WTC11 (cell line): Measurements from ENCODE around the gene NFATC1. TPM values are rescaled to one million over a fixed set of nuclear protein-coding genes. Genes with fewer than 3 reads are reported as not detected.

Experiments used
- ATAC-seq: fragments of 200-7000 bp; cut with Tn5 transposase; 2 replicates; pipeline ENCODE4 v1.10.0; 2021; ENCODE audit warnings: mild to moderate bottlenecking, moderate library complexity
- CTCF ChIA-PET: fragments of 300-600 bp; sonication (Branson Sonifier 250); formaldehyde crosslinking; loops from one replicate; lab custom pipeline; 2021; ENCODE audit warnings: antibody characterized with exemption; lab: Charles Lee
- POLR2A ChIA-PET: fragments of 350-600 bp; sonication (Branson Sonifier 250); formaldehyde crosslinking; loops from one replicate; lab custom pipeline; 2021; ENCODE audit warnings: antibody characterized with exemption; lab: Charles Lee
- DNase-seq: peaks from one replicate; pipeline ENCODE4 v3.0.0; 2021; ENCODE audit warnings: low spot score
- H3K27ac Mint-ChIP-seq: 2 replicates; pipeline ENCODE4 v1.8.0; 2021; ENCODE audit warnings: mixed read lengths
- H3K27me3 Mint-ChIP-seq: 2 replicates; pipeline ENCODE4 v1.8.0; 2021; ENCODE audit warnings: low read depth, mild to moderate bottlenecking, moderate library complexity, mixed read lengths
- H3K36me3 Mint-ChIP-seq: 2 replicates; pipeline ENCODE4 v1.8.0; 2021; ENCODE audit warnings: mixed read lengths
- H3K4me1 Mint-ChIP-seq: 2 replicates; pipeline ENCODE4 v1.8.0; 2022; ENCODE audit warnings: mixed read lengths
- H3K4me3 Mint-ChIP-seq: 2 replicates; pipeline ENCODE4 v1.8.0; 2021; ENCODE audit warnings: mild to moderate bottlenecking, moderate library complexity, mixed read lengths
- H3K9me3 Mint-ChIP-seq: 2 replicates; pipeline ENCODE4 v1.8.0; 2021; ENCODE audit warnings: mixed read lengths
- ATF1 ChIP-seq: sonication (generic); formaldehyde crosslinking; IDR thresholded peaks from 2 replicates; pipeline ENCODE4 v1.8.1; 2023; ENCODE audit warnings: mild to moderate bottlenecking, moderate library complexity, missing genetic modification reagents
- CBFB ChIP-seq: sonication (generic); formaldehyde crosslinking; IDR thresholded peaks from 2 replicates; pipeline ENCODE4 v1.8.1; 2022; ENCODE audit warnings: mild to moderate bottlenecking, low read depth, missing genetic modification reagents
- RELA ChIP-seq: sonication (generic); formaldehyde crosslinking; IDR thresholded peaks from 2 replicates; pipeline ENCODE4 v1.8.1; 2022; ENCODE audit warnings: missing genetic modification reagents, mild to moderate bottlenecking, borderline replicate concordance
- SMAD3 ChIP-seq: sonication (generic); formaldehyde crosslinking; IDR thresholded peaks from 2 replicates; pipeline ENCODE4 v1.8.0; 2022; ENCODE audit warnings: missing genetic modification reagents, mild to moderate bottlenecking, borderline replicate concordance
- SMAD4 ChIP-seq: sonication (generic); formaldehyde crosslinking; IDR thresholded peaks from 2 replicates; pipeline ENCODE4 v1.8.0; 2022; ENCODE audit warnings: mild to moderate bottlenecking, missing genetic modification reagents
- SP1 ChIP-seq: sonication (generic); formaldehyde crosslinking; conservative IDR thresholded peaks from 2 replicates; pipeline ENCODE4 v1.8.1; 2022; ENCODE audit warnings: missing genetic modification reagents
- TCF7 ChIP-seq: sonication (generic); formaldehyde crosslinking; IDR thresholded peaks from 2 replicates; pipeline ENCODE4 v1.8.0; 2022; ENCODE audit warnings: mild to moderate bottlenecking, low read depth, missing genetic modification reagents, moderate library complexity
- ZNF121 ChIP-seq: sonication (generic); formaldehyde crosslinking; IDR thresholded peaks from 2 replicates; pipeline ENCODE4 v1.8.0; 2023; ENCODE audit warnings: missing genetic modification reagents
- ZNF263 ChIP-seq: sonication (generic); formaldehyde crosslinking; IDR thresholded peaks from 2 replicates; pipeline ENCODE4 v1.8.1; 2022; ENCODE audit warnings: low read depth, mild to moderate bottlenecking, moderate library complexity, missing genetic modification reagents
- ZNF317 ChIP-seq: sonication (generic); formaldehyde crosslinking; IDR thresholded peaks from 2 replicates; pipeline ENCODE4 v1.8.1; 2023; ENCODE audit warnings: low read depth, mild to moderate bottlenecking, moderate library complexity, missing genetic modification reagents, borderline replicate concordance
- ZNF396 ChIP-seq: fragments of 250-450 bp; sonication (Bioruptor Pico); IDR thresholded peaks from 2 replicates; pipeline ENCODE4 v1.8.0; 2021; ENCODE audit warnings: mild to moderate bottlenecking, moderate library complexity, borderline replicate concordance
- total RNA-seq: library from RNA; stranded (reverse); gene quantifications from 3 replicates; pipeline ENCODE4 v1.2.3, GENCODE V29; 2021
- TF ChIP-seq, protein P1 (sequence below): fragments of 200-600 bp; IDR thresholded peaks from 2 replicates; pipeline ENCODE4 v1.8.0; 2022; ENCODE audit warnings: antibody characterized with exemption
- TF ChIP-seq, protein P2 (sequence below): fragments of 250-450 bp; sonication (Bioruptor Pico); IDR thresholded peaks from 2 replicates; pipeline ENCODE4 v2.1.2; 2022; ENCODE audit warnings: mild to moderate bottlenecking, moderate library complexity
- TF ChIP-seq, protein P3 (sequence below): sonication (generic); formaldehyde crosslinking; conservative IDR thresholded peaks from 2 replicates; pipeline ENCODE4 v1.8.1; 2022; ENCODE audit warnings: mild to moderate bottlenecking, missing genetic modification reagents
- TF ChIP-seq, protein P4 (sequence below): sonication (generic); formaldehyde crosslinking; IDR thresholded peaks from 2 replicates; pipeline ENCODE4 v1.8.1; 2023; ENCODE audit warnings: mild to moderate bottlenecking, missing genetic modification reagents
- TF ChIP-seq, protein P5 (sequence below): sonication (generic); formaldehyde crosslinking; IDR thresholded peaks from 2 replicates; pipeline ENCODE4 v1.8.1; 2022; ENCODE audit warnings: low read depth, missing genetic modification reagents, borderline replicate concordance
- TF ChIP-seq, protein P6 (sequence below): sonication (generic); formaldehyde crosslinking; IDR thresholded peaks from 2 replicates; pipeline ENCODE4 v1.8.0; 2022; ENCODE audit warnings: mild to moderate bottlenecking, missing genetic modification reagents

NFATC1 gene
- total RNA-seq, 1 experiment from 2014 or later = 20.2 TPM

DNA sequence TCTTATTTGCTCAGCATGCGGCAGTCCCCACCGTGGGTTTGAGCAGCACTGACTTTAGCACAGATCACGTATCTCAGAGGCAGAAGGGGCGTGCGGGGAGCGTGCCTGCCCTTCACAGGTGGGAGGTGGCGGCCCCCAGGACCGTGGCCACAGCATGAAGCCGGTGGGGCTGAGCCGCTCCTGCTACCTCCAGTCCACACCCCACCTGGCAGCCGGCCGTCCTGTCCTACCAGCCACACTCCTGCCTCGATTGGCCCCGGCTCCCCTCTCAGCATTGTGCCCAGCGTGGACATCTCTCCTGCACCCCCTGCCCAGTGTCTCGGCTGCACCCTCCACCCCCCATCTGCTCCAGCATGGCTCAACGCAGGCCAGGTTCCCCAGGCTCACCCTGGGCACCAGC lies 73.6 kb downstream of the NFATC1 start:
- DNase-seq (no peak), ATAC-seq (no peak)
- Mint-ChIP-seq H3K27ac (no peak overlapping the region), H3K4me3 (no peak overlapping the region), H3K27me3 (no peaks in the 10 kb centered on the region), H3K36me3 (peaks cover 2% of the 10 kb centered on the region; the same call in 1 of the 2 replicates), H3K4me1 (peaks cover 11% of the 10 kb centered on the region), H3K9me3 (no peaks in the 10 kb centered on the region)
- POLR2A ChIA-PET = no interaction called here
- TF ChIP-seq SP1 (CRISPR knock-in tag) = no peak
- TF ChIP-seq RELA (CRISPR knock-in tag) = no peak
- TF ChIP-seq ATF1 (CRISPR knock-in tag) = no peak
- no peak for TF ChIP-seq TCF7 (CRISPR knock-in tag)
- no peak for TF ChIP-seq SMAD4 (CRISPR knock-in tag)
- TF ChIP-seq, protein P1, sequence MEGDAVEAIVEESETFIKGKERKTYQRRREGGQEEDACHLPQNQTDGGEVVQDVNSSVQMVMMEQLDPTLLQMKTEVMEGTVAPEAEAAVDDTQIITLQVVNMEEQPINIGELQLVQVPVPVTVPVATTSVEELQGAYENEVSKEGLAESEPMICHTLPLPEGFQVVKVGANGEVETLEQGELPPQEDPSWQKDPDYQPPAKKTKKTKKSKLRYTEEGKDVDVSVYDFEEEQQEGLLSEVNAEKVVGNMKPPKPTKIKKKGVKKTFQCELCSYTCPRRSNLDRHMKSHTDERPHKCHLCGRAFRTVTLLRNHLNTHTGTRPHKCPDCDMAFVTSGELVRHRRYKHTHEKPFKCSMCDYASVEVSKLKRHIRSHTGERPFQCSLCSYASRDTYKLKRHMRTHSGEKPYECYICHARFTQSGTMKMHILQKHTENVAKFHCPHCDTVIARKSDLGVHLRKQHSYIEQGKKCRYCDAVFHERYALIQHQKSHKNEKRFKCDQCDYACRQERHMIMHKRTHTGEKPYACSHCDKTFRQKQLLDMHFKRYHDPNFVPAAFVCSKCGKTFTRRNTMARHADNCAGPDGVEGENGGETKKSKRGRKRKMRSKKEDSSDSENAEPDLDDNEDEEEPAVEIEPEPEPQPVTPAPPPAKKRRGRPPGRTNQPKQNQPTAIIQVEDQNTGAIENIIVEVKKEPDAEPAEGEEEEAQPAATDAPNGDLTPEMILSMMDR = no peak
- no peak for TF ChIP-seq CBFB
- TF ChIP-seq ZNF317 (CRISPR knock-in tag) = no peak
- TF ChIP-seq, protein P2, sequence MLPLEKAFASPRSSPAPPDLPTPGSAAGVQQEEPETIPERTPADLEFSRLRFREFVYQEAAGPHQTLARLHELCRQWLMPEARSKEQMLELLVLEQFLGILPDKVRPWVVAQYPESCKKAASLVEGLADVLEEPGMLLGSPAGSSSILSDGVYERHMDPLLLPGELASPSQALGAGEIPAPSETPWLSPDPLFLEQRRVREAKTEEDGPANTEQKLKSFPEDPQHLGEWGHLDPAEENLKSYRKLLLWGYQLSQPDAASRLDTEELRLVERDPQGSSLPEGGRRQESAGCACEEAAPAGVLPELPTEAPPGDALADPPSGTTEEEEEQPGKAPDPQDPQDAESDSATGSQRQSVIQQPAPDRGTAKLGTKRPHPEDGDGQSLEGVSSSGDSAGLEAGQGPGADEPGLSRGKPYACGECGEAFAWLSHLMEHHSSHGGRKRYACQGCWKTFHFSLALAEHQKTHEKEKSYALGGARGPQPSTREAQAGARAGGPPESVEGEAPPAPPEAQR (CRISPR knock-in tag) = no peak
- no peak for TF ChIP-seq SMAD3
- CTCF ChIA-PET = no interaction called here

DNA sequence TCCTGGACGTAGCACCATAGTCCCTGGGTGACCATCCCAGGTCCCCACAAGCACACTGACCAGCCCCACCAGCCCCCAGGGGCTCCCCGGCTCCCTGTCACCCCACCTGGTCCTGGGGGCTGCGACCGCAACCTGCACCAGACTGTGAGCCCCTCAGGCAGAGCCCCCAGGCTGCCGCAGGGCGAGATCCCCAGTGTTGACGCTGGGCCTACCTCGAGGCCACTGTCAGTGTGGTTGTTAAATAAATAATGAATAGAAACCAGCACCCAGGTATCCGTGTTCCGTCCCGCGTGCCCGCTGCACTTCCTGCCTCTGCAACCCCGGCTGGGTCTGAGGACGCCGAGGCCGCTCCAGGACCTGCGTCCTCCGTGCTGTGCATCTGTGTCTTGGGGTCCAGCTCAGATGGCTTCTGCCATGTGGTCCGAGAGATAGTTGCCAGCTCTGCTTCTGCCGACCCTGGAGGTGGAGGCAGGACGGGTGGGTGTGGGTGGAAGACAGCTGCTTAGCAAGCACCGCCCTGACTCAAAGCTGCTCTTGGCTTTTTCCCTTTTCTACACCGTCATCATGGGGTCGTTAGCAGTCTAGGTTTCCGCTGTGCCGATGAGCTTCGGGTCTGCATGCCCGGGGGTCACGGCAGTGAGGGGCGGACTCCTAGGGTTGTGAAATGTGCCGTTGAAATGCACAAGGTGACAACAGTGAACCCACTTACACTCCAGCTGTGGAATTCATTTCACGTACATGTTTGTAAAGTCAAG lies 74.2 kb downstream of the NFATC1 start:
- POLR2A ChIA-PET = no interaction called here
- Mint-ChIP-seq H3K27me3 (no peaks in the 10 kb centered on the region), H3K4me1 (peaks cover 11% of the 10 kb centered on the region), H3K36me3 (peaks cover 2% of the 10 kb centered on the region; the same call in 1 of the 2 replicates), H3K9me3 (no peaks in the 10 kb centered on the region), H3K4me3 (no peak overlapping the region), H3K27ac (no peak overlapping the region; the same call in 1 of the 2 replicates)
- ATAC-seq (no peak), DNase-seq (no peak)
- TF ChIP-seq, protein P3, sequence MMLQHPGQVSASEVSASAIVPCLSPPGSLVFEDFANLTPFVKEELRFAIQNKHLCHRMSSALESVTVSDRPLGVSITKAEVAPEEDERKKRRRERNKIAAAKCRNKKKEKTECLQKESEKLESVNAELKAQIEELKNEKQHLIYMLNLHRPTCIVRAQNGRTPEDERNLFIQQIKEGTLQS (CRISPR knock-in tag) = no peak
- TF ChIP-seq ZNF263 (CRISPR knock-in tag) (no peak), ZNF121 (CRISPR knock-in tag) (no peak), ZNF396 (CRISPR knock-in tag) (no peak)
- TF ChIP-seq, protein P4, sequence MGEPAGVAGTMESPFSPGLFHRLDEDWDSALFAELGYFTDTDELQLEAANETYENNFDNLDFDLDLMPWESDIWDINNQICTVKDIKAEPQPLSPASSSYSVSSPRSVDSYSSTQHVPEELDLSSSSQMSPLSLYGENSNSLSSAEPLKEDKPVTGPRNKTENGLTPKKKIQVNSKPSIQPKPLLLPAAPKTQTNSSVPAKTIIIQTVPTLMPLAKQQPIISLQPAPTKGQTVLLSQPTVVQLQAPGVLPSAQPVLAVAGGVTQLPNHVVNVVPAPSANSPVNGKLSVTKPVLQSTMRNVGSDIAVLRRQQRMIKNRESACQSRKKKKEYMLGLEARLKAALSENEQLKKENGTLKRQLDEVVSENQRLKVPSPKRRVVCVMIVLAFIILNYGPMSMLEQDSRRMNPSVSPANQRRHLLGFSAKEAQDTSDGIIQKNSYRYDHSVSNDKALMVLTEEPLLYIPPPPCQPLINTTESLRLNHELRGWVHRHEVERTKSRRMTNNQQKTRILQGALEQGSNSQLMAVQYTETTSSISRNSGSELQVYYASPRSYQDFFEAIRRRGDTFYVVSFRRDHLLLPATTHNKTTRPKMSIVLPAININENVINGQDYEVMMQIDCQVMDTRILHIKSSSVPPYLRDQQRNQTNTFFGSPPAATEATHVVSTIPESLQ (CRISPR knock-in tag) = no peak
- TF ChIP-seq, protein P5, sequence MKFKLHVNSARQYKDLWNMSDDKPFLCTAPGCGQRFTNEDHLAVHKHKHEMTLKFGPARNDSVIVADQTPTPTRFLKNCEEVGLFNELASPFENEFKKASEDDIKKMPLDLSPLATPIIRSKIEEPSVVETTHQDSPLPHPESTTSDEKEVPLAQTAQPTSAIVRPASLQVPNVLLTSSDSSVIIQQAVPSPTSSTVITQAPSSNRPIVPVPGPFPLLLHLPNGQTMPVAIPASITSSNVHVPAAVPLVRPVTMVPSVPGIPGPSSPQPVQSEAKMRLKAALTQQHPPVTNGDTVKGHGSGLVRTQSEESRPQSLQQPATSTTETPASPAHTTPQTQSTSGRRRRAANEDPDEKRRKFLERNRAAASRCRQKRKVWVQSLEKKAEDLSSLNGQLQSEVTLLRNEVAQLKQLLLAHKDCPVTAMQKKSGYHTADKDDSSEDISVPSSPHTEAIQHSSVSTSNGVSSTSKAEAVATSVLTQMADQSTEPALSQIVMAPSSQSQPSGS (CRISPR knock-in tag) = no peak
- TF ChIP-seq, protein P6, sequence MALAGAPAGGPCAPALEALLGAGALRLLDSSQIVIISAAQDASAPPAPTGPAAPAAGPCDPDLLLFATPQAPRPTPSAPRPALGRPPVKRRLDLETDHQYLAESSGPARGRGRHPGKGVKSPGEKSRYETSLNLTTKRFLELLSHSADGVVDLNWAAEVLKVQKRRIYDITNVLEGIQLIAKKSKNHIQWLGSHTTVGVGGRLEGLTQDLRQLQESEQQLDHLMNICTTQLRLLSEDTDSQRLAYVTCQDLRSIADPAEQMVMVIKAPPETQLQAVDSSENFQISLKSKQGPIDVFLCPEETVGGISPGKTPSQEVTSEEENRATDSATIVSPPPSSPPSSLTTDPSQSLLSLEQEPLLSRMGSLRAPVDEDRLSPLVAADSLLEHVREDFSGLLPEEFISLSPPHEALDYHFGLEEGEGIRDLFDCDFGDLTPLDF (CRISPR knock-in tag) = no peak
- CTCF ChIA-PET = interaction anchor here (1.3 to 1.4 kb wide), 2 partner anchors 9 to 91 kb away, joined by 3 read pairs; no protein-coding TSS in a partner anchor
